ENCODE results near the gene SAMD11. TPM values are rescaled to one million over a fixed set of nuclear protein-coding genes. Genes with fewer than 3 reads are reported as not detected.

The SAMD11 gene
- total and polyA plus RNA-seq, 10 of the 15 experiments (the other 5 are each of a cell fraction or from before 2014, with no cell fraction given), result 0.04 to 0.31 (median 0.19) TPM; not detected in 6

GRCh38 chr1:935751-936231, 12.1 kb downstream of the SAMD11 start:
- Histone ChIP-seq H3K9ac (ENCODE audit: control insufficient read depth, insufficient read depth, low read length) (no peak overlapping the region), H3K79me2 (ENCODE audit: control insufficient read depth, insufficient read depth, low read length) (no peaks in the 10 kb centered on the region), H3K4me2 (ENCODE audit: control insufficient read depth, insufficient read depth) (no peak overlapping the region), H3K27ac (ENCODE audit: control insufficient read depth, insufficient read depth) (no peak overlapping the region), H2AFZ (ENCODE audit: control insufficient read depth, low read depth, low read length) (no peak overlapping the region), H3K4me1 (ENCODE audit: control insufficient read depth, insufficient read depth, low read length) (peaks cover under 1% of the 10 kb centered on the region; the same call in 1 of the 2 replicates), H4K20me1 (ENCODE audit: control insufficient read depth, insufficient read depth) (no peaks in the 10 kb centered on the region), H3K27me3 (replicated peaks in 1 of 2; ENCODE audit: control insufficient read depth in 2 of 2, insufficient read depth in 2 of 2, low read length in 1 of 2) (peaks cover 2 to 7% of the 10 kb centered on the region in 2 experiments), H3K9me3 (replicated peaks; ENCODE audit: control insufficient read depth, insufficient read depth, low read length) (no peaks in the 10 kb centered on the region), H3K4me3 (no peak overlapping the region), H3K36me3 (ENCODE audit: control insufficient read depth in 2 of 2, insufficient read depth in 2 of 2, low read length in 1 of 2) (no peaks in the 10 kb centered on the region)
- no TSS peak for BruUV-seq (replicated peaks)
- SMC1A ChIA-PET (ENCODE audit: uncharacterized antibody, unreplicated experiment), result no interaction called here
- no peak for FAIRE-seq
- WGBS (ENCODE audit: insufficient coverage, insufficient replicate concordance, low lambda C conversion rate, missing lambda C conversion rate), result 50% methylated on average over 24 of the region's 30 CpGs
- ATAC-seq, result no peak
- in situ Hi-C loops (cut with MboI), result loop anchor here (10.0 kb wide), 1 partner anchor 61 kb away; no protein-coding TSS in a partner anchor
- intact Hi-C loops (cut with micrococcal nuclease; ENCODE audit: unreplicated experiment), result no loop called here
- CTCF ChIA-PET, result no interaction called here
- no peak for DNase-seq (ENCODE audit: low read depth, low spot score)
- no peak for TF ChIP-seq NKRF (conservative IDR thresholded peaks at IDR 0.05)
- POLR2A ChIA-PET, result no interaction called here
- RAD21 ChIA-PET (ENCODE audit: unreplicated experiment), result no interaction called here

- ATAC-seq (no peak), DNase-seq (ENCODE audit: low read depth, low spot score) (no peak), FAIRE-seq (no peak)
- ChIA-PET SMC1A (ENCODE audit: uncharacterized antibody, unreplicated experiment) (no interaction called here), POLR2A (no interaction called here), CTCF (no interaction called here), RAD21 (ENCODE audit: unreplicated experiment) (no interaction called here)
- no TSS peak for BruUV-seq (replicated peaks)
- WGBS (ENCODE audit: insufficient coverage, insufficient replicate concordance, low lambda C conversion rate, missing lambda C conversion rate), result 67% methylated on average over 41 of the region's 45 CpGs
- Histone ChIP-seq H3K4me3 (no peak overlapping the region), H3K27me3 (replicated peaks in 1 of 2; ENCODE audit: control insufficient read depth in 2 of 2, insufficient read depth in 2 of 2, low read length in 1 of 2) (peaks cover 7 to 8% of the 10 kb centered on the region in 2 experiments), H3K4me2 (ENCODE audit: control insufficient read depth, insufficient read depth) (no peak overlapping the region), H3K27ac (ENCODE audit: control insufficient read depth, insufficient read depth) (no peak overlapping the region), H3K36me3 (ENCODE audit: control insufficient read depth in 2 of 2, insufficient read depth in 2 of 2, low read length in 1 of 2) (no peaks in the 10 kb centered on the region), H3K9ac (ENCODE audit: control insufficient read depth, insufficient read depth, low read length) (no peak overlapping the region), H2AFZ (ENCODE audit: control insufficient read depth, low read depth, low read length) (no peak overlapping the region), H3K4me1 (ENCODE audit: control insufficient read depth, insufficient read depth, low read length) (peaks cover 7% of the 10 kb centered on the region; the same call in 1 of the 2 replicates), H3K9me3 (replicated peaks; ENCODE audit: control insufficient read depth, insufficient read depth, low read length) (no peaks in the 10 kb centered on the region), H4K20me1 (ENCODE audit: control insufficient read depth, insufficient read depth) (no peaks in the 10 kb centered on the region), H3K79me2 (ENCODE audit: control insufficient read depth, insufficient read depth, low read length) (no peaks in the 10 kb centered on the region)
- in situ Hi-C loops (cut with MboI) (loop anchor here (10.0 kb wide), 1 partner anchor 62 kb away; no protein-coding TSS in a partner anchor), intact Hi-C loops (cut with micrococcal nuclease; ENCODE audit: unreplicated experiment) (no loop called here)
- TF ChIP-seq BHLHE40 (IDR thresholded peaks at IDR 0.05; ENCODE audit: borderline replicate concordance in 1 of 2, low read depth in 2 of 2, low read length in 1 of 2) (peak in 1 of 2 experiments; percentile 18; a peak in 1 of 4 replicates), TCF3 (IDR thresholded peaks at IDR 0.05; ENCODE audit: borderline replicate concordance, insufficient read depth, low read depth, low read length) (no peak), NKRF (conservative IDR thresholded peaks at IDR 0.05) (no peak)
Observed at GRCh38 chr1:936348-937264, 12.9 kb downstream of the SAMD11 start.
